ENCODE measurements around the gene JADE1. TPM values are rescaled to one million over a fixed set of nuclear protein-coding genes. Genes with fewer than 3 reads are reported as not detected.

JADE1 gene
- total RNA-seq, 4 donors from 2014 or later: 14.0 to 38.5 (median 26.0) TPM

GRCh38 chr4:128800284-128800683, 9.2 kb upstream of the JADE1 start:
- Histone ChIP-seq H3K36me3 (no peaks in the 10 kb centered on the region), H3K27me3 (no peaks in the 10 kb centered on the region), H3K27ac (no peak overlapping the region), H3K9me3 (no peaks in the 10 kb centered on the region), H3K4me1 (no peaks in the 10 kb centered on the region), H3K4me3 (no peak overlapping the region)
- TF ChIP-seq CTCF (IDR thresholded peaks at IDR 0.05) (no peak), POLR2AphosphoS5 (IDR thresholded peaks at IDR 0.05) (no peak), EP300 (IDR thresholded peaks at IDR 0.05) (no peak), POLR2A (IDR thresholded peaks at IDR 0.05) (no peak)
- WGBS: 86% methylated on average over 2 of the region's 2 CpGs
- no peak for DNase-seq (ENCODE audit: low spot score in 2 of 2)

- H3K4me1 ChIP-seq: no peaks in the 10 kb centered on the region
- TF ChIP-seq POLR2A (IDR thresholded peaks at IDR 0.05) (no peak), CTCF (IDR thresholded peaks at IDR 0.05) (no peak), EP300 (IDR thresholded peaks at IDR 0.05) (no peak), POLR2AphosphoS5 (IDR thresholded peaks at IDR 0.05) (no peak)
- no peak overlapping the region for H3K27ac ChIP-seq
- no peaks in the 10 kb centered on the region for H3K27me3 ChIP-seq
- no peaks in the 10 kb centered on the region for H3K9me3 ChIP-seq
- H3K4me3 ChIP-seq: no peak overlapping the region
- no peak for DNase-seq (ENCODE audit: low spot score in 2 of 2)
- no peaks in the 10 kb centered on the region for H3K36me3 ChIP-seq
- 75% methylated on average over 3 of the region's 3 CpGs for WGBS
Measured at GRCh38 chr4:128800701-128801284, 8.7 kb upstream of the JADE1 start.

GRCh38 chr4:128802680-128803628, 6.5 kb upstream of the JADE1 start:
- H3K36me3 ChIP-seq: no peaks in the 10 kb centered on the region
- H3K9me3 ChIP-seq: no peaks in the 10 kb centered on the region
- H3K4me3 ChIP-seq: no peak overlapping the region
- TF ChIP-seq EP300 (IDR thresholded peaks at IDR 0.05) (no peak), CTCF (IDR thresholded peaks at IDR 0.05) (no peak), POLR2A (IDR thresholded peaks at IDR 0.05) (no peak), POLR2AphosphoS5 (IDR thresholded peaks at IDR 0.05) (no peak)
- no peaks in the 10 kb centered on the region for H3K27me3 ChIP-seq
- no peaks in the 10 kb centered on the region for H3K4me1 ChIP-seq
- 85% methylated on average over 9 of the region's 9 CpGs for WGBS
- no peak for DNase-seq (ENCODE audit: low spot score in 2 of 2)
- no peak overlapping the region for H3K27ac ChIP-seq

GRCh38 chr4:128803783-128804182, 5.7 kb upstream of the JADE1 start:
- WGBS: 80% methylated on average over 2 of the region's 2 CpGs
- no peak overlapping the region for H3K4me3 ChIP-seq
- no peak for TF ChIP-seq CTCF (IDR thresholded peaks at IDR 0.05)
- TF ChIP-seq POLR2AphosphoS5 (IDR thresholded peaks at IDR 0.05): no peak
- H3K36me3 ChIP-seq: no peaks in the 10 kb centered on the region
- no peaks in the 10 kb centered on the region for H3K9me3 ChIP-seq
- no peak overlapping the region for H3K27ac ChIP-seq
- H3K4me1 ChIP-seq: no peaks in the 10 kb centered on the region
- no peak for DNase-seq (ENCODE audit: low spot score in 2 of 2)
- H3K27me3 ChIP-seq: no peaks in the 10 kb centered on the region

GRCh38 chr4:128810331-128810870, 901 bp downstream of the JADE1 start:
- H3K9me3 ChIP-seq: no peaks in the 10 kb centered on the region
- DNase-seq (ENCODE audit: low spot score in 2 of 2): peak; percentile 69 to 74

More at GRCh38 chr4:128810331-128810870, 901 bp downstream of the JADE1 start:
- H3K27me3 ChIP-seq: no peaks in the 10 kb centered on the region
- peaks cover 12% of the 10 kb centered on the region for H3K4me1 ChIP-seq
- TF ChIP-seq POLR2AphosphoS5 (IDR thresholded peaks at IDR 0.05): no peak
- no peak for TF ChIP-seq EP300 (IDR thresholded peaks at IDR 0.05)
- no peak for TF ChIP-seq CTCF (IDR thresholded peaks at IDR 0.05)
- no peak for TF ChIP-seq POLR2A (IDR thresholded peaks at IDR 0.05)
- no peaks in the 10 kb centered on the region for H3K36me3 ChIP-seq
- peak overlapping the region; percentile 76 for H3K4me3 ChIP-seq
- peak overlapping the region; percentile 94 for H3K27ac ChIP-seq
- WGBS: under 1% methylated on average over 16 of the region's 16 CpGs

Data from suprapubic skin (tissue), 4 donors.